ENCODE results near the gene SLC17A2.

Gene SLC17A2

GRCh38 chr6:25930532-25931410, at the start of gene SLC17A2:
SLC17A2 (minus strand) TSS chr6:25930691; CDS start chr6:25925796, 4,895 bp downstream.
- no peak for DNase-seq (ENCODE audit: low read depth in 2 of 2)

DNA sequence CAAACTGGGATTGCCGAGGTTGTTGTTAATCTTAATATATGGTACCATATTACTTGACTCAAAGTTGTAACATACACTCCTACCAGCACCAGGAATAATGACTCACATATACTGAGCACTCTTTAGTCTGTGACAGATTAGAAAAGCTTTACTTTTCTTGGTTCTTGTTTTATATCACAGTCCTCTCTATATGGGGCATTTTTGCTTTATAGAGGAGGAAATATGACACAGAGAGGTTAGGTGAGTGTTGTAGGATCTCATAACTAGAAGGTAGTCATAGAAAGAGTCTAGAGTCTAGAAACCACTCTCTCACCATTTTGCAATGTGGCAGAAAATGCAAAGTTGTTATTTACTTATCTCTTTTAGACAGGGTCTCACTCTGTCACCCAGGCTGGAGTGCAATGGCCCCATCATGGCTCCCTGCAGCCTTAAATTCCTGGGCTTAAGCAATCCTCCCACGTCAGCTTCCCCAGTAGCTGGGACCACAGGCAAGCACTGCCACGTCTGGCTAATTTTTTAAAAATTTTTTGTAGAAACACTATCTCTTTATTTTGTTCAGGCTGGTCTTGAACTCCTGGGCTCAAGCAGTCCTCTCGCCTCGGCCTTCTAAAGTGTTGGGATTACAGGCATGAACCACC, 45.6 kb upstream of the SLC17A2 start:
- no peak for DNase-seq (ENCODE audit: low read depth in 2 of 2)

DNA sequence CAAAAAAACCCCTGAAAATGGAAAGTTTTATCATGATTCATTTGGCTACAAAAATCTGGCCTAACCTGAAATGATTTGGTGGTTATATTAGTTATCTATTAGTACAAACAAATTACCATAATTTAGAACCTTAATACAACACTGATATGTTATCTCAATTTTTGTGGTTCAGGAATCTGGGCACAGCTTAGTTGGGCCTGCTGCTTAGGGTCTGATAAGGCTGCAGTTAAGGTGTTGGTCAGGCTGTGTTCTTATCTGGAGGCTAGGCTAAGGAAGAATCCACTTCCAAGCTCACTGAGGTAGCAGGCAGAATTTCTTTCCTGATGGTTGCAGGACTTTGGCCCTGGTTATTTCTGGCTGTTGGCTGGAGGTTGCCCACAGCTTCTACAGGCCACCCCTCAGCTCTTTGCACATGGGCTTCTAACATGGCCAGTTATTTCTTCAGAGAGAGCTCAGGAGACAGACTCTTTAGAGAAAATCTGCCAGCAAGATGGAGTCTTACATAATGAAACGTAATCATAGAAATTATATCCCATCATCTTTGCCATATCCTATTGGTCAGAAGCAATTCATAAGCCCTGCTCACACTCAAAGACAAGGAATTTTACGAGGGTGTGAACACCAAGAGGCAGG, 43.5 kb upstream of the SLC17A2 start:
- no peak for DNase-seq (ENCODE audit: low read depth in 2 of 2)

GRCh38 chr6:25972902-25973301, 42.4 kb upstream of the SLC17A2 start:
- DNase-seq (ENCODE audit: low read depth in 2 of 2), result no peak

GRCh38 chr6:25972128-25972527, 41.6 kb upstream of the SLC17A2 start:
- DNase-seq (ENCODE audit: low read depth in 2 of 2), result no peak

DNA sequence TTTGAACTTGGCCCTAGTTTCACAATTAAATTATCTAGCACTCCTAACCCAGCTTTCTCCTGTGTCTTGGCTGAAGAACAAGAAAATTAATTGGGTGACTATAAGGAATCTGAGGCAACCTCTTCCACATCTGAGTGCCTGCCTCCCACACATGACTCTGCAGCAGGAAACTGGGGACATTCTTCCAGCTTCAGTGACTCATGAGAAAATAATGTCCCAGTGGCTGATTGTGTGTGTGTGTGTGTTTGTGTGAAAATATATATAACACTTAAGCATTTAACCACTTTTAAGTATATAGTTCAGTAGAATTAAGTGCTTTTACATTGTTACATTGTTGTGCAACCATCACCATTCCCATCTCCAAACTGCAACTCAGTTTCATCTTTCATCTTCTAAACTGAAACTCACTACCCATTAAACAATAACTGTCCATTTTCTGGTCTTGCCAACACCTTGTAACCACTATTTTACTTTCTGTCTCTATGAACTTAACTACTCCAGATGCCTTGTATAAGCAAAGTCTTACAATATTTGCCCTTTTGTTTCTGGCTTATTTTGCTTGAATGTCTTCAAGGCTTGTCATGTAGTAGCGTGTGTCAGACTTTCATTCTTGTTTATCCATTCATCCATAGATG, 40.8 kb upstream of the SLC17A2 start:
- no peak for DNase-seq (ENCODE audit: low read depth in 2 of 2)

DNA sequence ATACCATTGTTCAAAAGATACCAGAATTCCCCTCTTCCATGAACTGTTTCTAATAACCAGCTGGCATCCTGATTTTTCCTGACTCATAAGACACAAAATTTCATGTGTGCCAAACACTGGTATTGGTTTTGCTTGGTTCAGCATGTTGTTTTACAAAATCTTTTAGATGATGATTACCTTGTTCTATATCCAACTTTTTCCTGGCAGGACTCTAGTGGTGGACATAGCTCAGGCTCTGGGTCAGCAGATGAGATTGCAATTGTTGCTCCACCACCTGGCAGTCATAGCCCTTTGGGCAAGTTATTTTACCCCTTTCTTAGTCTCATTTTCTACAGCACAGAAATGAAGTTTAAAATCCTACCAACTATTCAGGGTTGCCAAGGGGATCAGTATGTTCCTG, 38.3 kb upstream of the SLC17A2 start:
- no peak for DNase-seq (ENCODE audit: low read depth in 2 of 2)

- DNase-seq (ENCODE audit: low read depth in 2 of 2), result no peak
Observed at GRCh38 chr6:25966711-25967110, 36.2 kb upstream of the SLC17A2 start.

GRCh38 chr6:25965058-25965457, 34.6 kb upstream of the SLC17A2 start:
- DNase-seq (ENCODE audit: low read depth in 2 of 2), result no peak

GRCh38 chr6:25963426-25964123, 33.1 kb upstream of the SLC17A2 start:
- DNase-seq (ENCODE audit: low read depth in 2 of 2), result no peak

DNA sequence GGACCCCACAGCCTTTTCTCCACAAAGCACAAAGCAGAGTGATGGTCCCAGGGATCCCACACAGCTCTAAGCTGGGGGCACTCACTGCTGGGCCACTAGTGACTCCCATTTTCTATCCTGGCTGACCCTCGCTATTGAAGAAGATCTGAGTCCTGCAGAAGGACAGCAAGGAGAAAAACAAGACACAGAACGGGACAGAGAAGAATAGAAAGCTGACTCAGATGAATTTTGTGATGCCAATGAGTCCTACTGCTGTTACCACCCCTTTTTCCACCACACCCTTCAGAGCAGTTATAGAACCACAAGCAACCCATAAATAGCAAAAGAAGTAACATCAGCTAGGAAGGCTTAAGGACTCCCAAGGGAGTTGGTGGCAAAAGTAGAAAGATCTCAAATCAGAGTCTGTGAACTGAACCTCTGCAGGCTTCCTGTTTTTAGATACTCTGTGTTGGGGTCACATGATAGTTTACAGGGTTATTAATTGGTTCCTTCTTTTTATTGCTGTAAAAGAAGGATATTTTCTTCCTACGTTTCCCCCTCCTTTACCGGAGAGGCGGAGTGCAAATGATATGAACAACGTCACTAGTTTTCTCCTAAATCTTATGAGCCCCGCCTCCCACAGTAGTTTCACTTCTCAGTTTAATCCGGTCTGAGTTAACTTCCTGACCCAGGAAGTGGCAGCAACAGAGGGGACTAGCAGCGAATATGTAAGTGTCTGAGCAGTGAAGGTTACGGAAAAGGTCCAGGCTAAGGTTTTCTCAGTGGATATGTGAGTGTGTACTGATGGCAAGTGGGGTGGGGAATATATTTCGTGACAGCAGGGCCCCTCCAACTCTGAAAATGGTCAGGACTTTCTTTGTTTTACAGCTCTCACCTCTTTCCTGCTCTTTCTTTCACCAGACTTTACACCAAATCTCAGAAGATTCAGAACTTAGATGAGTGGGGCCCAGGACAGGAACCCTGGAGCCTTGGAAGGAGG, 31.9 kb upstream of the SLC17A2 start, which contains the start of gene TRIM38:
Gene TRIM38, plus strand, starts transcription at position 654 of the 979 bp plus-strand sequence. CDS start 3,721 bp downstream, outside the sequence.
- peak; percentile 22 to 53 for DNase-seq (ENCODE audit: low read depth in 2 of 2)

DNA sequence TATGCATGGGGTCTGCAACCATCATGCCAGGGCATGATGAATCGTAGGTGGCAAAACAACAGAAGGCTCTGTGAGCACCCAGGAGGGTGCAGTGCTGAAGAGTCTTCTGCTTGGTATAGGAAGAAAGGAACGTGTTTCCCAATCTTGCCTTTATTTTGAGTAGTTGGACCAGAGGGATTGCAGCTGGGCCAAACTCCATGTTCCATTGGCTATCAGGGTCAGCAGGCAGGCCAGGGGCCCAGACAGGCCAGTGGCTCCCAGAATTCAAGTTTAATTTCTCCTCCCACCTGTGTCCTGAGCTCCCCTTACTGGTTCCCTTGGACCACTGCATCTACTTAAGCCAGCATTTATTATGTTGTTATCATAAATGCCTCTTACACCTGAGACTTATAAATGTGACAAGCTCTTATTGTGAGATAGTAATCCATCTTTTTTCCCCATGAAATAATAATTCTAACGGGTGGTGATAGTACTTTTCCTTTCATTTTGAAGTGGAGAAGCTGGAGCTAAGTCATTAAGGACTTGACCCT, 31.2 kb upstream of the SLC17A2 start:
- DNase-seq (ENCODE audit: low read depth in 2 of 2), result no peak

GRCh38 chr6:25960734-25961133, 30.2 kb upstream of the SLC17A2 start:
- no peak for DNase-seq (ENCODE audit: low read depth in 2 of 2)

- no peak for DNase-seq (ENCODE audit: low read depth in 2 of 2)
Observed at GRCh38 chr6:25959890-25960536, 29.5 kb upstream of the SLC17A2 start.

GRCh38 chr6:25958700-25959162, 28.2 kb upstream of the SLC17A2 start:
- DNase-seq (ENCODE audit: low read depth in 2 of 2), result no peak

DNA sequence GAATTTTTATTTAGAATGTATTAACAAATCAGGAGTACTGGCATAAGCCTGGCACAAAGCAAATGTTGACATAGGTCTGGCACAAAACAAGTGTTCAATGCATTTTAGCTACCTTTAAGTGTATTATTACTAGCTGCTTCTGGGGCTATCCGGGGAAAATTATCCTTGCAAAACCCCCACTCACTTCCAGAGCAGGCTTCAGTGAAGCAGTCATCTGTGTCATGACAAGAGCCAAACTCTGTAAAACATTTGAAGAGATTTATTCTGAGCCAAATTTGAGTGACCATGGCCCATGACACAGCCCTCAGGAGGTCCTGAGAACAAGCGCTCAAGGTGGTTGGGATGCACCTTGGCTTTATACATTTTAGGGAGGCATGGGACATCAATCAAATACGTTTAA, 25.7 kb upstream of the SLC17A2 start:
- no peak for DNase-seq (ENCODE audit: low read depth in 2 of 2)

- no peak for DNase-seq (ENCODE audit: low read depth in 2 of 2)
Observed at GRCh38 chr6:25954756-25955155, 24.3 kb upstream of the SLC17A2 start.

- DNase-seq (ENCODE audit: low read depth in 2 of 2), result no peak
Observed at GRCh38 chr6:25953733-25954132, 23.2 kb upstream of the SLC17A2 start.

GRCh38 chr6:25952535-25952934, 22.0 kb upstream of the SLC17A2 start:
- DNase-seq (ENCODE audit: low read depth in 2 of 2), result no peak

All from stimulated activated CD4-positive, alpha-beta T cell treated with anti-CD3 and anti-CD28 coated beads, Interleukin-1b, Interleukin-23, amount 100 ng/mL, for 1 hour (primary cell).